Left renal pelvis (tissue), 4 donors: Measurements from ENCODE around the gene BTG1. TPM values are rescaled to one million over a fixed set of nuclear protein-coding genes. Genes with fewer than 3 reads are reported as not detected.
"Not testable (repeated sequence)": the region's sequence is repeated elsewhere in the genome, so short reads cannot be mapped to it uniquely, and the experiment has no call there.

Source experiments
- DNase-seq, 4 donors: peaks; one replicate each; pipeline ENCODE4 v3.0.0-alpha.2; 2013; ENCODE audit warnings: low read depth in 4 of 4, low spot score in 3 of 4
- polyA plus RNA-seq, 4 donors: library from polyadenylated mRNA; unstranded; fragments of 120-200 nt; gene quantifications; one replicate each; pipeline ENCODE4 v1.2.1, GENCODE V29; 2013; ENCODE audit not compliant: insufficient read length in 4 of 4

BTG1 gene
- polyA plus RNA-seq, 4 donors, result 96.6 to 126 (median 110) TPM

DNA sequence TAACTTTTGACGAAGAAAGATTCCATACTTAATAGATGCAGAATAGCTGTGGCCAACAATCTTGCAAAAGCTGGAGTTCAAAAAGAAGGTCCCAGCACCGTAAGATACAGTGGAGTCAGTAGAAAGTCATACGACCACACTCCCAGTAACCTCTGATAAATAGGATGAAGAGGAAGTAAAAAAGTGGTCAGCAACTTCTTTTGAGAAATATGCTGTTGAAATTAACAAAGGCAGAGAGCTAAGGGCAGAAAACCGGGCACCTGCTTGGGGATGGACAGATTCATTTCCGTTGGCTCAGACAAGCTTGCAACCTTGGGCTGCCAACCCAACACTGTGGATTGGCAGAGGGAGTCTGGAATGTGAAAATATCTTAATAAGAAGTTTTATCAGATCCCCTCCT, 40.0 kb downstream of the BTG1 start:
- no peak for DNase-seq

DNA sequence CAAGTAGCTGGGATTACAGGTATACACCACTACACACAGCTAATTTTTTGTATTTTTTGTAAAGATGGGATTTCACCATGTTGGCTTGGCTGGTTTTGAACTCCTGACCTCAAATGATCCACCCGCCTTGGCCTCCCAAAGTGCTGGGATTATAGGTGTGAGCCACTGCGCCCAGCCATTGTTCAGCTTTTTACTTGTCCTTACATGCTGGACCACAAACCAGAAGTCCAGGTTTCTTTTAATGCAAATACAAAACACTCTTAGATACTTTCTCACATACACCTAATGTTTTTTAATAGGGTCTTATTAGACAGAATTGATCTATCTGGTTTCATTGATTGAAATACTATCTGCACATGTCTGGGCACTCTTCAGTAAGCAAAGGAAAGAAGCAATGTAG, 40.5 kb downstream of the BTG1 start:
- DNase-seq, result no peak

DNA sequence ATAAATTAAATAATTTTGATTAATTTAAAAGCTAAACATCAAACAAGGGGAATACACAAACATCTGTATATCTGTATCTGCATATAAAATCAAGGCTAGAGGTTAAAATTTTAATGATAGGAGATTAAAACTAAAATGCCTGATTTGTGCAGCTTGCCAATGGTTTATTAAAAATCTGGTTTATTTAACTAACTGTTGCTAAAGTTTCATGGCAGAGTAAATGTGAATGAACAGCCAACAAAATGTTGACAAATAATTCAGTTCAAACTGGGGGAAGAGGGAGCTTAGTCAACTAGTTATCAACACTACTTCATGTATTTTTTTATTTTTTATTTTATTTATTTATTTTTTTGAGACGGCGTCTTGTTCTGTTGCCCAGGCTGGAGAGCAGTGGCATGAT, 43.0 kb downstream of the BTG1 start:
- no peak for DNase-seq

DNA sequence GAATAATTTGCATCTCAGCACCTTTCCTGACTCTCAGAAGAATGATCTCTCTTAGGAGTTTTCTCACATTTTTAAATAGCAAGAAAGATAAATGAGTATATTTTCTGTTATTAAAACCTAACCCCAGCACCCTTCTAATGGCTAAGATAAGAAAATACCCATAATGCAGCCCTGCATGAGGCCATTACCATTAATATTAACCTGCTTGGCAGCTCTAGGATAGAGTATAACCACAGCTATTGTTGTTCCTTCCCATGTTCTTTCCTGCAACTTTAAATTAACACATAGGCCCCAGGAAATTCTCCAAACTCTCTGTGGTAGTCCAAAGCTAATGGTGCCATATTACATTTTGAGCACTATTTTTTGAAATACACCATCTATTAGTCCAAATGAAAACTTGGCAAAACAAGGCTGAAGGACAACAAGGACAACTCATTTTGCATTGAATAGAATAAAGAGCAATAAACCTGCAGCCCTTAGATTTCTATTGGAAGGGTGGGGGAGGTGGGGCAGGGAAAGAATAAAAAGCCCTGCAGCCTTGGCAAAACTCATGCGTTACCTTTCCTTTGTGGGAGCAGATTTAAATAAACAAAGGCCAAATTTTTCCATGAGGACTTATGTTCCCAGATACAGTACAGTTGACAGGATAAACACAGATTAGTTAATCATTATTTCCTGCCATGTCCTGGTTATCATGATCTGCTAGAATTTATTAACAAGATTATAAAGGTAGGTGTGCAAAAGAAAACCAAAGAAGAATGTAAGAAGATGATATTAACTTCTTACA, 46.9 kb downstream of the BTG1 start:
- no peak for DNase-seq

DNA sequence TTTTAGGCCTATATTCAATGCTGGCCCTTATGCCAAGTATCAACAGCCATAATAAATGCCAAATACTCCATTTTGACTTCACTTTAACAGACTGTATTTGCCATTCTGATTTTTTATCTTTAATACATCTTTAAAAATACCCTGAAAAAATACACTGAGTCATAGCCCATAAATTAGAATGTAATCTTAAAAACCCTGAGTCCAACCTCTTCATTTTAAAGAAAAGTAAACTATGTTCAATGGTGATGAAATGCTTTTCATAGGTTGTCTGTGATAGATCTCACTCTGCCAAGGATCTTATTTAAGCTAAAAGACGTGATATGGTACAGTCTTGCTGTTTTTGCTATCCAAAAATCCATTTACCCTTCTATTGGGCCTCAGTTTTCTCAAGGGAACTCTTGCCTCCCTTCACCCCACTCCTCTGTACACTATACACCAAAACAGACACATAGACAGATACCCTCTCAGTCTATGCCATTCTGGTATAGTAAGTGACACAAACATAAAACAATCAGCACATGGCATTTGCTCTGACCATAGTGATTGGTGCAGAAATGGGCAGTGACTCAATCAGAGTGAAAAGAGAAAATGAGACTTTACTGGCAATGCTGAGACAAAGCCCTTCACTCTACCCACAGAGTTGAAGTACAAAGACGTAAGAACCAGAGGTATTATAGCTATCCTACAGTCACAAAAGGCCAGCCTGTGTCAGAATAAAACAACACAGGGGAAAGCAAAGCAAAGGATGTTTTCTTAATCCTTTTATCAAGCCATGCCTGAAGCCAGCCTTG, 49.1 kb downstream of the BTG1 start:
- DNase-seq, result no peak

DNA sequence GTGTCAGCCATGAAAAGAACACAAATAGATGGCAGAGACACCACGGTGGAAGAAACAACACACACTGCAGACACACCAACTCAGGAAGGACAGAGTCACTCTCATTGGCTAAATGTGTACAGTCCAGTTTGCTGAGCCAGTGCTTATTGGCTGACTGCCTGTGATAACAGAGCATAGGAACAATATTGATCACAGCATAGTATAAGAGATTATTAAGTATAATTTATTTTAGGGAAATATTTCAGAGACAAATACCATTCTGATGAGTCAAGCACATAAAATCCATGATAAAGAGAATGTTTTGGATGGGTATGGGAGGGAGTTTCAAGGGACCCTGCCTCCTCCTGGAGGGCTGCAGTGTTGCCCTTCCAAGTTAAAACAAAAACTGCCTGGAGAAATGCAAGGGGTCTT, 50.9 kb downstream of the BTG1 start:
- DNase-seq, result no peak

DNA sequence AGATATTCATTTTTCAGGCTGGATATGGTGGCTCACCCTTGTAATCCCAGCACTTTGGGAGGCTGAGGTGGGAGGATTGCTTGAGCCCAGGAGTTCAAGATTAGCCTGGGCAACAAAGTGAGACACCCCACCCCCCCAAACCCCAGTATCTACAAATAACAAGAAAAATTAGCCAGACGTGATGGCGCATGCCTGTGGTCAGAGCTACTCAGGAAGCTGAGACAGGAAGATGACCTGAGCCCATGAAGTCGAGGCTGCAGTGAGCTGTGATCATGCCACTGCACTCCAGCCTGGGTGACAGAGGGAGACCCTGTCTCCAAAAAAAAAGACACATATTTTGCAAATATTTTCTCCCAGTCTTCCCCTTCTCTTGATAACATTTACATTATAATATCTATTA, 51.3 kb downstream of the BTG1 start:
- not testable (repeated sequence) for DNase-seq
